Measurements from ENCODE around the gene PITPNM2.

PITPNM2 gene

GRCh38 chr12:123164710-123165261 lies 13.9 kb upstream of the PITPNM2 start:
- Histone ChIP-seq H3K4me2 (no peak overlapping the region), H3K4me3 (IDR thresholded peaks at IDR 0.05; ENCODE audit: insufficient read depth, low read depth, low read length) (no peak overlapping the region), H3K27ac (no peak overlapping the region), H3K9ac (no peak overlapping the region), H3K36me3 (ENCODE audit: insufficient read depth) (no peaks in the 10 kb centered on the region), H3K27me3 (ENCODE audit: insufficient read depth, low read depth) (no peaks in the 10 kb centered on the region), H3K4me1 (ENCODE audit: low read depth, poor library complexity, severe bottlenecking) (no peaks in the 10 kb centered on the region), H3K79me2 (ENCODE audit: insufficient read depth, low read depth) (no peaks in the 10 kb centered on the region), H2AFZ (ENCODE audit: low read depth) (no peak overlapping the region), H4K20me1 (ENCODE audit: insufficient read depth) (no peaks in the 10 kb centered on the region)
- no peak for TF ChIP-seq CTCF (conservative IDR thresholded peaks at IDR 0.05; ENCODE audit: low read depth, low read length)

GRCh38 chr12:123164222-123164621 lies 13.3 kb upstream of the PITPNM2 start:
- TF ChIP-seq CTCF (conservative IDR thresholded peaks at IDR 0.05; ENCODE audit: low read depth, low read length), result no peak
- Histone ChIP-seq H3K4me2 (no peak overlapping the region), H3K4me1 (ENCODE audit: low read depth, poor library complexity, severe bottlenecking) (no peaks in the 10 kb centered on the region), H3K27ac (no peak overlapping the region), H2AFZ (ENCODE audit: low read depth) (no peak overlapping the region), H3K9ac (no peak overlapping the region), H3K79me2 (ENCODE audit: insufficient read depth, low read depth) (no peaks in the 10 kb centered on the region), H3K36me3 (ENCODE audit: insufficient read depth) (no peaks in the 10 kb centered on the region), H4K20me1 (ENCODE audit: insufficient read depth) (no peaks in the 10 kb centered on the region), H3K4me3 (IDR thresholded peaks at IDR 0.05; ENCODE audit: insufficient read depth, low read depth, low read length) (no peak overlapping the region), H3K27me3 (ENCODE audit: insufficient read depth, low read depth) (no peaks in the 10 kb centered on the region)

- H3K79me2 ChIP-seq (ENCODE audit: insufficient read depth, low read depth), result no peaks in the 10 kb centered on the region
- H3K27me3 ChIP-seq (ENCODE audit: insufficient read depth, low read depth), result no peaks in the 10 kb centered on the region
- no peaks in the 10 kb centered on the region for H4K20me1 ChIP-seq (ENCODE audit: insufficient read depth)
- no peak overlapping the region for H3K4me3 ChIP-seq (IDR thresholded peaks at IDR 0.05; ENCODE audit: insufficient read depth, low read depth, low read length)
- H3K27ac ChIP-seq, result no peak overlapping the region
- H2AFZ ChIP-seq (ENCODE audit: low read depth), result no peak overlapping the region
- H3K4me1 ChIP-seq (ENCODE audit: low read depth, poor library complexity, severe bottlenecking), result no peaks in the 10 kb centered on the region
- no peaks in the 10 kb centered on the region for H3K36me3 ChIP-seq (ENCODE audit: insufficient read depth)
- no peak overlapping the region for H3K4me2 ChIP-seq
- no peak overlapping the region for H3K9ac ChIP-seq
- TF ChIP-seq CTCF (conservative IDR thresholded peaks at IDR 0.05; ENCODE audit: low read depth, low read length), result no peak
Observed at GRCh38 chr12:123163227-123163626, 12.3 kb upstream of the PITPNM2 start.

- no peak overlapping the region for H3K9ac ChIP-seq
- TF ChIP-seq CTCF (conservative IDR thresholded peaks at IDR 0.05; ENCODE audit: low read depth, low read length), result no peak
- H2AFZ ChIP-seq (ENCODE audit: low read depth), result no peak overlapping the region
- H3K79me2 ChIP-seq (ENCODE audit: insufficient read depth, low read depth), result no peaks in the 10 kb centered on the region
- H3K4me2 ChIP-seq, result no peak overlapping the region
- no peaks in the 10 kb centered on the region for H3K4me1 ChIP-seq (ENCODE audit: low read depth, poor library complexity, severe bottlenecking)
- H4K20me1 ChIP-seq (ENCODE audit: insufficient read depth), result no peaks in the 10 kb centered on the region
- no peak overlapping the region for H3K4me3 ChIP-seq (IDR thresholded peaks at IDR 0.05; ENCODE audit: insufficient read depth, low read depth, low read length)
- no peak overlapping the region for H3K27ac ChIP-seq
- H3K36me3 ChIP-seq (ENCODE audit: insufficient read depth), result no peaks in the 10 kb centered on the region
- no peaks in the 10 kb centered on the region for H3K27me3 ChIP-seq (ENCODE audit: insufficient read depth, low read depth)
Observed at GRCh38 chr12:123160801-123161487, 10.1 kb upstream of the PITPNM2 start.
